Transverse colon (tissue), 3 donors: ENCODE measurements around the gene PLXDC2.

ENCODE experiments used
- CTCF ChIP-seq, 5 experiments: fragments of 200-600 bp in 3 of 5; fragments of 450-650 bp in 2 of 5; sonication (generic) in 3 of 5; IDR thresholded peaks; 1 replicate in 2 of 5; 2 replicates in 3 of 5; pipeline ENCODE4 v1.5.1; 2016 to 2017; ENCODE audit warnings: antibody characterized with exemption in 5 of 5, inconsistent platforms in 3 of 5, mild to moderate bottlenecking in 2 of 5, moderate library complexity in 1 of 5
- EP300 ChIP-seq: sonication (generic); formaldehyde crosslinking; IDR thresholded peaks from one replicate; pipeline ENCODE4 v1.6.1; 2017; ENCODE audit warnings: antibody characterized with exemption, low read depth
- POLR2A ChIP-seq: fragments of 450-650 bp; IDR thresholded peaks from one replicate; pipeline ENCODE4 v1.6.1; 2016; ENCODE audit warnings: antibody characterized with exemption, mild to moderate bottlenecking, moderate library complexity

- no peak for TF ChIP-seq POLR2A
- no peak for TF ChIP-seq CTCF (IDR thresholded peaks at IDR 0.05)
- TF ChIP-seq EP300, result no peak
Observed at GRCh38 chr10:19915125-19915524, 98.9 kb downstream of the PLXDC2 start.
